ENCODE measurements around the gene SLC8A2. TPM values are rescaled to one million over a fixed set of nuclear protein-coding genes. Genes with fewer than 3 reads are reported as not detected.

The SLC8A2 gene
- total and polyA plus RNA-seq, 2 of the 4 experiments (the other 2 are of a cell fraction): 0.05 TPM; not detected in 1

- Histone ChIP-seq H3K18ac (ENCODE audit: low read depth, low read length) (no peak overlapping the region), H2BK5ac (ENCODE audit: low read depth, low read length, poor library complexity, severe bottlenecking) (no peak overlapping the region), H2AFZ (replicated peaks; ENCODE audit: low read length, poor library complexity) (no peak overlapping the region), H3K4ac (ENCODE audit: low read depth, low read length) (no peak overlapping the region), H2AK9ac (replicated peaks; ENCODE audit: low read depth, low read length, poor library complexity) (no peak overlapping the region), H4K91ac (ENCODE audit: insufficient read depth, low read depth, low read length) (no peak overlapping the region), H3K4me3 (ENCODE audit: insufficient read depth, low read depth, low read length) (no peak overlapping the region), H3K4me1 (ENCODE audit: control insufficient read depth, insufficient read depth, low read length) (no peaks in the 10 kb centered on the region), H3K4me2 (ENCODE audit: low read depth, low read length) (no peak overlapping the region), H2BK120ac (ENCODE audit: low read depth, low read length) (no peak overlapping the region), H2AK5ac (ENCODE audit: low read depth, low read length) (no peak overlapping the region), H3K9ac (ENCODE audit: low read depth, low read length) (no peak overlapping the region), H4K20me1 (ENCODE audit: insufficient read depth, low read length) (0 out of 2 replicates have a peak, but pooled peaks cover 7% of the 10 kb centered on the region), H4K8ac (ENCODE audit: low read depth in 2 of 2, low read length in 2 of 2) (no peak overlapping the region), H3K9me1 (ENCODE audit: insufficient read depth, low read length) (no peaks in the 10 kb centered on the region), H3K9me3 (ENCODE audit: control insufficient read depth, insufficient read depth, low read length) (no peaks in the 10 kb centered on the region), H3K79me1 (ENCODE audit: low read depth in 1 of 2, low read length in 2 of 2) (no peaks in the 10 kb centered on the region), H3K27ac (ENCODE audit: insufficient read depth, low read length) (no peak overlapping the region), H3K56ac (ENCODE audit: extremely low read depth, insufficient read depth, low read length) (no peak overlapping the region), H3K36me3 (ENCODE audit: control insufficient read depth, insufficient read depth, low read length) (peaks cover 47% of the 10 kb centered on the region), H3K27me3 (ENCODE audit: control insufficient read depth, insufficient read depth, low read length) (no peaks in the 10 kb centered on the region), H2BK15ac (ENCODE audit: low read depth, low read length) (no peak overlapping the region), H3K23ac (ENCODE audit: low read depth, low read length) (no peak overlapping the region), H2BK20ac (ENCODE audit: low read depth, low read length) (no peak overlapping the region), H4K5ac (ENCODE audit: low read depth, low read length) (no peak overlapping the region), H3K14ac (replicated peaks; ENCODE audit: low read depth, low read length) (no peak overlapping the region)
- POLR2A ChIA-PET (ENCODE audit: unreplicated experiment): no interaction called here
- no peak for ATAC-seq (ENCODE audit: low read depth)
- dilution Hi-C loops (cut with HindIII; ENCODE audit: low sequenced_read_pairs, unreplicated experiment) (no loop called here), in situ Hi-C loops (cut with MboI; ENCODE audit: low sequenced_read_pairs) (no loop called here), intact Hi-C loops (cut with micrococcal nuclease) (no loop called here)
- no CpG with 5 or more reads among the region's 11 CpGs for WGBS, 2 experiments (ENCODE audit: extremely low coverage in 2 of 2, insufficient read length in 1 of 2)
- DNase-seq: no peak
- BruUV-seq (replicated peaks): no TSS peak
- CTCF ChIA-PET: no interaction called here
- TF ChIP-seq FOS (IDR thresholded peaks at IDR 0.05; ENCODE audit: low read depth, low read length): no peak
- no peak for TF ChIP-seq USF2 (IDR thresholded peaks at IDR 0.05; ENCODE audit: low read depth, low read length)
- no peak for TF ChIP-seq MAZ (IDR thresholded peaks at IDR 0.05; ENCODE audit: borderline replicate concordance, low read depth, low read length)
- no peak for TF ChIP-seq ELK1 (IDR thresholded peaks at IDR 0.05; ENCODE audit: borderline replicate concordance, low read depth, low read length)
- no peak for TF ChIP-seq RCOR1 (IDR thresholded peaks at IDR 0.05; ENCODE audit: insufficient replicate concordance, low read length)
- no peak for TF ChIP-seq BHLHE40 (IDR thresholded peaks at IDR 0.05; ENCODE audit: low read depth, low read length)
- no peak for TF ChIP-seq RAD21 (IDR thresholded peaks at IDR 0.05; ENCODE audit: low read length)
- TF ChIP-seq POLR2A (IDR thresholded peaks at IDR 0.05; ENCODE audit: low read depth, low read length): no peak
Observed at GRCh38 chr19:47381653-47382279, 89.9 kb downstream of the SLC8A2 start.

Data from IMR-90 (cell line).